ENCODE results near the gene ANKMY1.

- TF ChIP-seq EP300 (IDR thresholded peaks at IDR 0.05) (no peak), POLR2A (IDR thresholded peaks at IDR 0.05) (no peak)
These were observed 100.4 kb downstream of the ANKMY1 start for GRCh38 chr2:240457223-240458043.
